DOHH2 (cell line): ENCODE measurements around the gene ANKLE2.

Source experiments
- H3F3A ChIP-seq: fragments of 200-600 bp; sonication (generic), shearing (Covaris generic); 2 replicates; pipeline ENCODE4 v1.6.0; 2016; ENCODE audit warnings: antibody characterized with exemption, mild to moderate bottlenecking; ENCODE audit not compliant: control insufficient read depth, insufficient read depth
- H3K27ac ChIP-seq: fragments of 200-600 bp; sonication (generic); 2 replicates; pipeline ENCODE4 v1.5.1; 2014; ENCODE audit warnings: low read depth, mild to moderate bottlenecking, low read length, moderate library complexity
- H3K27me3 ChIP-seq: fragments of 200-600 bp; sonication (generic); 2 replicates; pipeline ENCODE4 v1.6.1; 2014; ENCODE audit warnings: mild to moderate bottlenecking, low read length, mixed read lengths; ENCODE audit not compliant: control insufficient read depth
- H3K36me3 ChIP-seq: fragments of 200-600 bp; sonication (generic); 2 replicates; pipeline ENCODE4 v1.6.1; 2014; ENCODE audit warnings: mild to moderate bottlenecking, low read length, moderate library complexity, mixed read lengths; ENCODE audit not compliant: control insufficient read depth
- H3K4me1 ChIP-seq: fragments of 200-600 bp; sonication (generic); 2 replicates; pipeline ENCODE4 v1.6.1; 2014; ENCODE audit warnings: mild to moderate bottlenecking, low read length, mixed read lengths; ENCODE audit not compliant: control insufficient read depth
- H3K4me2 ChIP-seq: fragments of 200-600 bp; sonication (generic); 2 replicates; pipeline ENCODE4 v1.6.0; 2014; ENCODE audit warnings: mild to moderate bottlenecking, low read length, moderate library complexity
- H3K4me3 ChIP-seq: fragments of 200-600 bp; sonication (generic); 2 replicates; pipeline ENCODE4 v1.5.1; 2014; ENCODE audit warnings: mild to moderate bottlenecking, low read length, mixed read lengths
- H3K79me2 ChIP-seq: fragments of 200-600 bp; sonication (generic); 2 replicates; pipeline ENCODE4 v1.6.1; 2014; ENCODE audit warnings: mild to moderate bottlenecking, low read length, mixed read lengths; ENCODE audit not compliant: control insufficient read depth
- H3K9me2 ChIP-seq: fragments of 200-600 bp; sonication (generic); replicated peaks from 2 replicates; pipeline ENCODE4 v1.6.1; 2014; ENCODE audit warnings: mild to moderate bottlenecking, low read length, mixed read lengths; ENCODE audit not compliant: control insufficient read depth
- H3K9me3 ChIP-seq: fragments of 200-600 bp; sonication (generic); 2 replicates; pipeline ENCODE4 v1.6.1; 2014; ENCODE audit warnings: antibody characterized with exemption, low read length, mixed read lengths; ENCODE audit not compliant: control insufficient read depth, insufficient read depth
- H4K20me1 ChIP-seq: fragments of 200-600 bp; sonication (generic); 2 replicates; pipeline ENCODE4 v1.6.0; 2014; ENCODE audit warnings: low read depth, mild to moderate bottlenecking, antibody characterized with exemption, low read length, moderate library complexity; ENCODE audit not compliant: control insufficient read depth, insufficient read depth
- EZH2phosphoT487 ChIP-seq: fragments of 200-600 bp; sonication (generic); IDR thresholded peaks from 2 replicates; pipeline ENCODE4 v1.6.1; 2017; ENCODE audit warnings: borderline replicate concordance, mild to moderate bottlenecking, antibody characterized with exemption, low read length, moderate library complexity, mixed read lengths
- TF ChIP-seq, protein P1 (sequence below): fragments of 200-600 bp; sonication (generic); IDR thresholded peaks from one replicate; pipeline ENCODE4 v1.5.1; 2014; ENCODE audit warnings: antibody characterized with exemption, mild to moderate bottlenecking, low read depth, low read length; ENCODE audit not compliant: poor library complexity, severe bottlenecking

Gene ANKLE2

DNA sequence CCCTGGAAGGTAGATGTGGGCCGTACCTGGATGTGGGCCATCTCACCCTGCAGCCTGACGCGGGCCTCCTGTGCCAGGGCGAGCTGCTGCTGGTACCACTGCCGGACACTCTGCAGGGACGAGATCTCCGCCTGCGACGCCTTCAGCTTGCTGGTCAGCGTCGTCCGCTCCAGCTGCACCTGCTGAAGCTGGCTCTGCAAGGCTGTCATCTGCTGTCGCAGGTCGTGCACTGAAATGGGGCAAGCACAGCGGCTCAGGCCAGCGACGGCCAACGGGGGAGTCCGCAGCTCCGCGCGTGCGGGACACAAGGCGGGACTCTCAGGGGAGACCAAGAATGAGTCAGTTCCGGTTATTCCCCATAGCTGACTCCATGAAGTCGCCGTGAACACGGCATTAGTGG lies 40.1 kb upstream of the ANKLE2 start:
- Histone ChIP-seq H3K4me1 (no peaks in the 10 kb centered on the region), H3K27ac (no peak overlapping the region), H3F3A (no peaks in the 10 kb centered on the region), H3K9me3 (no peaks in the 10 kb centered on the region), H3K4me2 (no peak overlapping the region), H3K9me2 (no peaks in the 10 kb centered on the region), H3K27me3 (no peaks in the 10 kb centered on the region), H3K79me2 (peaks cover 23% of the 10 kb centered on the region), H3K4me3 (no peak overlapping the region), H3K36me3 (peaks cover 81% of the 10 kb centered on the region), H4K20me1 (no peaks in the 10 kb centered on the region)
- TF ChIP-seq EZH2phosphoT487, result no peak
- TF ChIP-seq, protein P1, sequence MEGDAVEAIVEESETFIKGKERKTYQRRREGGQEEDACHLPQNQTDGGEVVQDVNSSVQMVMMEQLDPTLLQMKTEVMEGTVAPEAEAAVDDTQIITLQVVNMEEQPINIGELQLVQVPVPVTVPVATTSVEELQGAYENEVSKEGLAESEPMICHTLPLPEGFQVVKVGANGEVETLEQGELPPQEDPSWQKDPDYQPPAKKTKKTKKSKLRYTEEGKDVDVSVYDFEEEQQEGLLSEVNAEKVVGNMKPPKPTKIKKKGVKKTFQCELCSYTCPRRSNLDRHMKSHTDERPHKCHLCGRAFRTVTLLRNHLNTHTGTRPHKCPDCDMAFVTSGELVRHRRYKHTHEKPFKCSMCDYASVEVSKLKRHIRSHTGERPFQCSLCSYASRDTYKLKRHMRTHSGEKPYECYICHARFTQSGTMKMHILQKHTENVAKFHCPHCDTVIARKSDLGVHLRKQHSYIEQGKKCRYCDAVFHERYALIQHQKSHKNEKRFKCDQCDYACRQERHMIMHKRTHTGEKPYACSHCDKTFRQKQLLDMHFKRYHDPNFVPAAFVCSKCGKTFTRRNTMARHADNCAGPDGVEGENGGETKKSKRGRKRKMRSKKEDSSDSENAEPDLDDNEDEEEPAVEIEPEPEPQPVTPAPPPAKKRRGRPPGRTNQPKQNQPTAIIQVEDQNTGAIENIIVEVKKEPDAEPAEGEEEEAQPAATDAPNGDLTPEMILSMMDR, result no peak

DNA sequence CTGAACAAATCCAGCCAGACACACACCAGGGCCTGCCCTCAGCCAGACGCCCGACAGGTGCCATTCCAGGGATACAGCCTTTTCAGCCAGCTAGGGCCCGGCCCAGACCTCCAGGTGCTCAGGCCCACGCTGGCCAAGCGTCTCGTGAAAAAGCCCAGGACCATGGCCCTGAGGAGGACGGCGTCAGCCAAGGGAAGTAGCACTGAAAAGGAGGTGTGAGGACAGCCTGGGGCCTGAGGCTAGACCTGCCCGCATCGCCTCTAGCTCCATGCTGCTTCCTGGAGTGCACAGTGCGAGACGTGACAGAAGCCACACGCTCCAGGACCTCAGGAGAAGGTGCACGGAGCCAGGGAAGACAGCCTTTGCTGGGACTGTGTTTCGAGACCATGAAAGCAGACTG lies 37.2 kb upstream of the ANKLE2 start:
- no peaks in the 10 kb centered on the region for H4K20me1 ChIP-seq
- no peaks in the 10 kb centered on the region for H3K9me2 ChIP-seq
- peaks cover 13% of the 10 kb centered on the region for H3K79me2 ChIP-seq
- no peaks in the 10 kb centered on the region for H3K9me3 ChIP-seq
- no peak overlapping the region for H3K4me2 ChIP-seq
- H3K36me3 ChIP-seq, result peaks cover 80% of the 10 kb centered on the region
- no peaks in the 10 kb centered on the region for H3F3A ChIP-seq
- H3K4me1 ChIP-seq, result no peaks in the 10 kb centered on the region
- H3K27ac ChIP-seq, result no peak overlapping the region
- TF ChIP-seq, protein P1, result no peak
- no peak for TF ChIP-seq EZH2phosphoT487
- H3K27me3 ChIP-seq, result no peaks in the 10 kb centered on the region
- H3K4me3 ChIP-seq, result no peak overlapping the region

GRCh38 chr12:132797820-132798570 lies 36.4 kb upstream of the ANKLE2 start:
- no peaks in the 10 kb centered on the region for H3K4me1 ChIP-seq
- H3K4me3 ChIP-seq, result no peak overlapping the region
- peaks cover 16% of the 10 kb centered on the region for H3K79me2 ChIP-seq
- no peaks in the 10 kb centered on the region for H3F3A ChIP-seq
- no peaks in the 10 kb centered on the region for H3K27me3 ChIP-seq
- H3K36me3 ChIP-seq, result peaks cover 75% of the 10 kb centered on the region
- no peaks in the 10 kb centered on the region for H3K9me2 ChIP-seq
- H4K20me1 ChIP-seq, result no peaks in the 10 kb centered on the region
- no peak overlapping the region for H3K27ac ChIP-seq
- no peaks in the 10 kb centered on the region for H3K9me3 ChIP-seq
- no peak for TF ChIP-seq EZH2phosphoT487
- TF ChIP-seq, protein P1, result no peak
- H3K4me2 ChIP-seq, result no peak overlapping the region
